H1 (cell line): ENCODE data around the gene ULK3.

Experiments used
- ASH2L ChIP-seq: fragments of 200-600, 300-600 bp; sonication (generic); IDR thresholded peaks from one replicate; pipeline ENCODE4 v1.7.1; 2017; ENCODE audit warnings: low read length
- BCL11A ChIP-seq, 2 experiments: IDR thresholded peaks; one replicate each; pipeline ENCODE4 v1.6.1; 2011; ENCODE audit warnings: low read depth in 2 of 2, low read length in 2 of 2, mild to moderate bottlenecking in 2 of 2
- BRCA1 ChIP-seq: IDR thresholded peaks from 2 replicates; pipeline ENCODE4 v1.6.1; 2012; ENCODE audit warnings: low read depth, low read length, improper control_type of control experiment
- HDAC6 ChIP-seq: IDR thresholded peaks from one replicate; pipeline ENCODE4 v1.7.1; 2012; ENCODE audit warnings: low read depth, mild to moderate bottlenecking, inconsistent platforms, low read length, moderate library complexity
- POLR2A ChIP-seq, 2 experiments: IDR thresholded peaks; 1 replicate in 1 of 2; 2 replicates in 1 of 2; pipeline ENCODE4 v1.6.1; 2011; ENCODE audit warnings: low read depth in 2 of 2, low read length in 2 of 2, mild to moderate bottlenecking in 2 of 2; ENCODE audit errors: control extremely low read depth in 1 of 2
- POLR2AphosphoS5 ChIP-seq: IDR thresholded peaks from 2 replicates; pipeline ENCODE4 v1.6.1; 2011; ENCODE audit warnings: low read depth, low read length
- TCF12 ChIP-seq: IDR thresholded peaks from 2 replicates; pipeline ENCODE4 v1.6.1; 2011; ENCODE audit warnings: low read depth, mild to moderate bottlenecking, low read length
- TF ChIP-seq, protein P1 (sequence below), 3 experiments: IDR thresholded peaks; 1 replicate in 2 of 3; 2 replicates in 1 of 3; pipeline versions ENCODE4 v1.5.1 to v1.6.1; 2011; ENCODE audit warnings: low read length in 3 of 3, mild to moderate bottlenecking in 3 of 3, inconsistent platforms in 2 of 3, low read depth in 1 of 3, moderate library complexity in 1 of 3; ENCODE audit not compliant: insufficient read depth in 1 of 3; ENCODE audit errors: control extremely low read depth in 1 of 3

- TF ChIP-seq BCL11A (IDR thresholded peaks at IDR 0.05; ENCODE audit: low read depth in 2 of 2, low read length in 2 of 2) (no peak), POLR2AphosphoS5 (no peak), BRCA1 (no peak), ASH2L (no peak), POLR2A (IDR thresholded peaks at IDR 0.05; ENCODE audit: control extremely low read depth in 1 of 2, low read depth in 2 of 2, low read length in 2 of 2) (no peak), TCF12 (no peak), HDAC6 (no peak)
- TF ChIP-seq, protein P1, sequence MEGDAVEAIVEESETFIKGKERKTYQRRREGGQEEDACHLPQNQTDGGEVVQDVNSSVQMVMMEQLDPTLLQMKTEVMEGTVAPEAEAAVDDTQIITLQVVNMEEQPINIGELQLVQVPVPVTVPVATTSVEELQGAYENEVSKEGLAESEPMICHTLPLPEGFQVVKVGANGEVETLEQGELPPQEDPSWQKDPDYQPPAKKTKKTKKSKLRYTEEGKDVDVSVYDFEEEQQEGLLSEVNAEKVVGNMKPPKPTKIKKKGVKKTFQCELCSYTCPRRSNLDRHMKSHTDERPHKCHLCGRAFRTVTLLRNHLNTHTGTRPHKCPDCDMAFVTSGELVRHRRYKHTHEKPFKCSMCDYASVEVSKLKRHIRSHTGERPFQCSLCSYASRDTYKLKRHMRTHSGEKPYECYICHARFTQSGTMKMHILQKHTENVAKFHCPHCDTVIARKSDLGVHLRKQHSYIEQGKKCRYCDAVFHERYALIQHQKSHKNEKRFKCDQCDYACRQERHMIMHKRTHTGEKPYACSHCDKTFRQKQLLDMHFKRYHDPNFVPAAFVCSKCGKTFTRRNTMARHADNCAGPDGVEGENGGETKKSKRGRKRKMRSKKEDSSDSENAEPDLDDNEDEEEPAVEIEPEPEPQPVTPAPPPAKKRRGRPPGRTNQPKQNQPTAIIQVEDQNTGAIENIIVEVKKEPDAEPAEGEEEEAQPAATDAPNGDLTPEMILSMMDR (IDR thresholded peaks at IDR 0.05; ENCODE audit: control extremely low read depth in 1 of 3, insufficient read depth in 1 of 3, low read depth in 1 of 3, low read length in 3 of 3), result no peak
These were observed 52.7 kb downstream of the ULK3 start for GRCh38 chr15:74790080-74790916.
